Astrocyte of the cerebellum (primary cell): Measurements from ENCODE around the gene ETNK2.
A peak's percentile ranks its signal among the peaks of the same experiment; 100 is the strongest.

Experiments used
- DNase-seq: peaks from one replicate; pipeline ENCODE4 v3.0.0-alpha.2; 2011; ENCODE audit warnings: low read depth
- H3K4me3 ChIP-seq: 2 replicates; pipeline ENCODE4 v1.5.1; 2011; ENCODE audit warnings: mild to moderate bottlenecking, low read depth, low read length, moderate library complexity
- in situ Hi-C: cut with HindIII; loops from 2 replicates; pipeline ENCODE4 v1.10.0; 2017; ENCODE audit warnings: low sequenced_read_pairs
- TF ChIP-seq, protein P1 (sequence below): IDR thresholded peaks from 2 replicates; pipeline ENCODE4 v1.5.1; 2012; ENCODE audit warnings: low read length, low read depth, moderate library complexity, mild to moderate bottlenecking; ENCODE audit errors: missing control alignments

Gene ETNK2

DNA sequence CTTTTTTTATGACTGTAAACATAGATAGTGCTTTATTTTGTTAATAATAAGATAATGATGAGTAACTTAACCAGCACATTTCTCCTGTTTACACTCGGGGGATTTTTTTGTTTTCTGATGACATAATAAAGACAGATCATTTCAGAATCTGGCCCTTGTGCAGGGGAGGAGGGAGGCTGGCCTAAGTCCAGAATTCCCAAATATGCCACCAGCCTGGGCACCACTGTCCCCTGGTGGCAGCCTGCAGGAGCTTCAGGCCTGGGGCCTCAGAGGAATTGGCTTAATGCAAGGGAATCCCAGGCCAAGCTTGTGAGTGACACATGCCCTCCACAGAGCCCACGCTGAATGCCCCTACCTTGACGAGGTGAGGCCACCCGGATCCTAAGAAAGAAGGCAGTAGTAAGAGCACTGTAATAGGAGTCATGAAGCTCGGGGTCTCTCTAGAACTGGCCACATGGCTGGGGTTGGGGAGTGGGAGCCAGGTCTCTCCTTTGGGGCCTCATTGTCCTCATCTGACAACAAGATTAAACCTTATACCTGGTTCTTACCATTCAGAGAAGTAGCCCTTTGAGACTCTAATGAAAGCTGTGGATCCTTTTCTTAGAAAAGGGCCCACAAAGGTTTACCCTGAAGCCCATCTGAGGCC, 24.1 kb downstream of the ETNK2 start:
- in situ Hi-C loops = no loop called here
- H3K4me3 ChIP-seq = no peak overlapping the region

DNA sequence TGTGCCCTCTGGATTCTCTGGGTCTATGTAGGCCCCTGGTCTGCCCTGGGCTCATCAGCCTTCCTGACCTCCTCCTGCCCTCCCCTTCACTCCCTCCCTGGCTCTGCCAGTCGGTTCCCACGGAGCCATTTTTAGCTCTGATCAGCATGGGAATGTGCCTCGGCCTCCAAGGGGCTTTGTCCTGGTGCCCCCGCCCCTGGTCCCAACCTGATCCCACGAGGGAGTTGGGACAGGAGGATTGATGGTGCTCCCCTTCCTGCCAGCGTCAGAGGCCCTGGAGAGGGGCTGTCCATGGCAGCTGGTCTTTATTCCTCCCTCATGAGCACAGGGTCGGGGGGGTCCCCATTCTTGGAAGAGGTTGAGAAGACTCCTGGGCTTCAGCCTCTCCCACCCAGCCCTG, 24.9 kb downstream of the ETNK2 start:
- H3K4me3 ChIP-seq = no peak overlapping the region
- DNase-seq = no peak
- in situ Hi-C loops = no loop called here
- TF ChIP-seq, protein P1, sequence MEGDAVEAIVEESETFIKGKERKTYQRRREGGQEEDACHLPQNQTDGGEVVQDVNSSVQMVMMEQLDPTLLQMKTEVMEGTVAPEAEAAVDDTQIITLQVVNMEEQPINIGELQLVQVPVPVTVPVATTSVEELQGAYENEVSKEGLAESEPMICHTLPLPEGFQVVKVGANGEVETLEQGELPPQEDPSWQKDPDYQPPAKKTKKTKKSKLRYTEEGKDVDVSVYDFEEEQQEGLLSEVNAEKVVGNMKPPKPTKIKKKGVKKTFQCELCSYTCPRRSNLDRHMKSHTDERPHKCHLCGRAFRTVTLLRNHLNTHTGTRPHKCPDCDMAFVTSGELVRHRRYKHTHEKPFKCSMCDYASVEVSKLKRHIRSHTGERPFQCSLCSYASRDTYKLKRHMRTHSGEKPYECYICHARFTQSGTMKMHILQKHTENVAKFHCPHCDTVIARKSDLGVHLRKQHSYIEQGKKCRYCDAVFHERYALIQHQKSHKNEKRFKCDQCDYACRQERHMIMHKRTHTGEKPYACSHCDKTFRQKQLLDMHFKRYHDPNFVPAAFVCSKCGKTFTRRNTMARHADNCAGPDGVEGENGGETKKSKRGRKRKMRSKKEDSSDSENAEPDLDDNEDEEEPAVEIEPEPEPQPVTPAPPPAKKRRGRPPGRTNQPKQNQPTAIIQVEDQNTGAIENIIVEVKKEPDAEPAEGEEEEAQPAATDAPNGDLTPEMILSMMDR = no peak

More for the DNA sequence above, 24.1 kb downstream of the ETNK2 start:
- DNase-seq = peak; percentile 43
- TF ChIP-seq, protein P1 = peak; percentile 99

DNA sequence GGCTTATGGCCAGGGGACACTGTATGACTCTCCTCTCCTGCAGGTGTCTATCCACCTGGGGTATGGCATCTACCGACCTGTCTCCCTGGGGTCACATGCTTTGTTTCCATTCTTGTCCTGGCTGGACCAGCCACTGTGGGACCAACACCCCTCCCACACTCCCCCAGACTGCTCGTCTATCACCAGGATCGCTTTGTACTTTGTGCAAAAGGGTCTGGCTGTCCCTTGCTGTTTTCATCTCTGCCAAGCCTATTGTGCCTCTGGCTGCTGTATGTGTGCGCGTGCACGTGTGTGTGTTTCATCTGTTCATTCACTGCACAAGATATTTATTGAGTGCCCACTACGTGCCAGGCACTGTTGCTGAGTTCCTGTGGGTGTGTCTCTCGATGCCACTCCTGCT, 25.5 kb downstream of the ETNK2 start:
- DNase-seq = no peak
- TF ChIP-seq, protein P1 = no peak
- in situ Hi-C loops = no loop called here
- H3K4me3 ChIP-seq = no peak overlapping the region

DNA sequence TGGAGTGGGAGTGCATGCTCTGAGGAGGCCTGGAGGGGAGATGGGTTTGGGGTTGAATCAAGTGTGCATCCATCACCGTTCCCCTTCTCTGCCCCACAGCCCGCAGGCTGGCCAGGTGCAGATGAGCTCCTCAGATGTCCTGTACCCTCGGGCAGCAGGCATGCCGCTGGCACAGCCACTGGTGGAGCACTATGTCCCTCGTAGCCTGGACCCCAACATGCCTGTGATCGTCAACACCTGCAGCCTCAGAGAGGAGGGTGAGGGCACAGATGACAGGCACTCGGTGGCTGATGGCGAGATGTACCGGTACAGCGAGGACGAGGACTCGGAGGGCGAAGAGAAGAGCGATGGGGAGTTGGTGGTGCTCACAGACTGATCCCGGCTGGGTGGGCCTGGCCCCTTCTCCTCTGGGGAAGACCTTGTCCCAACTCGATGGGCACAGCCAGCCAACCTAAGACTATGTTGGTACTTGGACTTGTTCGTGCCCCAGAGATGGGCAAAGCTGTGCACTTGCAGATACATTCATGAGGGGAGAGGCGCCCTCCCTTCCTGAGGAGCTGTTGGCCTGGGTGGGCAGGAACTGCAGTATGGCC, 26.0 kb downstream of the ETNK2 start:
- DNase-seq = no peak
- TF ChIP-seq, protein P1 = no peak
- no peak overlapping the region for H3K4me3 ChIP-seq
- in situ Hi-C loops = no loop called here

DNA sequence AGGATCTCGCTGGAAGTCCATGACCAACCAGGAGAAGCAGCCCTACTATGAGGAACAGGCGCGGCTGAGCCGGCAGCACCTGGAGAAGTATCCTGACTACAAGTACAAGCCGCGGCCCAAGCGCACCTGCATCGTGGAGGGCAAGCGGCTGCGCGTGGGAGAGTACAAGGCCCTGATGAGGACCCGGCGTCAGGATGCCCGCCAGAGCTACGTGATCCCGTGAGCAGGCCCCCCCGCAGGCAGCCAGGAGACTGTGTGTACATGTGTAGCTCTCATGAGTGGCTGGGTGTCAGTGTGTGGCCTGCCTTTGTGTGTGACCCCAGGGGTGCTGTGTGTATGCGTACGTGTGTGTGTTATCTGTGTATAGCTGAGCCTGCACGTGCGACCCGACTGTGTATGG, 27.2 kb downstream of the ETNK2 start:
- H3K4me3 ChIP-seq = no peak overlapping the region
- in situ Hi-C loops = no loop called here
- TF ChIP-seq, protein P1 = no peak
- DNase-seq = no peak

DNA sequence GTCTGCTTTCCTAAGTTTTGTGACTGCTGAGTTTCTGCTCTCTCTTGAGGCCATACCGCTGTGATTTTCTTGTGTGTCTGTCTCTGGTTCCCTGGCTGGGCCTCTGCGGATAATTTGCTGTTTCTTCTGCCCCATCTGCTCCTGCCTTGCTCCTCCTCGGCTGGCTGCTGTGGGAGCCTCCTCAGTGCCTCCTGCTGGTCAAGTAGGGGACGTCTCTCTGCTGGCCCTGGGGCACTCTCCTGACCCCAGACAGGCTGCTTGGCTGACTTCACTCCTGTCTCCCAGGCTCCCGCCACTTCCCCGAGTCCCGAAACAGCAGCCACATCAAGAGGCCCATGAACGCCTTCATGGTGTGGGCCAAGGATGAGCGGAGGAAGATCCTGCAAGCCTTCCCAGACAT, 28.5 kb downstream of the ETNK2 start:
- in situ Hi-C loops = no loop called here
- DNase-seq = no peak
- H3K4me3 ChIP-seq = no peak overlapping the region
- TF ChIP-seq, protein P1 = peak; percentile 46
